Suprapubic skin (tissue), 4 donors: ENCODE data around the gene TNFAIP8L1. TPM values are rescaled to one million over a fixed set of nuclear protein-coding genes. Genes with fewer than 3 reads are reported as not detected.

ENCODE experiments used
- DNase-seq, 2 donors: peaks; one replicate each; pipeline ENCODE4 v3.0.0-alpha.2; 2019; ENCODE audit warnings: low spot score in 2 of 2
- H3K27ac ChIP-seq: fragments of 200-600 bp; sonication (generic); one replicate; pipeline ENCODE4 v1.5.1; 2019
- H3K27me3 ChIP-seq: fragments of 200-600 bp; sonication (generic); one replicate; pipeline ENCODE4 v1.5.1; 2019
- H3K36me3 ChIP-seq: fragments of 200-600 bp; sonication (generic); one replicate; pipeline ENCODE4 v1.5.1; 2019
- H3K4me1 ChIP-seq: fragments of 200-600 bp; sonication (generic); one replicate; pipeline ENCODE4 v1.5.1; 2019
- H3K4me3 ChIP-seq: fragments of 200-600 bp; sonication (generic); one replicate; pipeline ENCODE4 v1.5.1; 2019; ENCODE audit warnings: mild to moderate bottlenecking
- H3K9me3 ChIP-seq: fragments of 200-600 bp; sonication (generic); one replicate; pipeline ENCODE4 v1.5.1; 2019
- EP300 ChIP-seq: sonication (generic); formaldehyde crosslinking; IDR thresholded peaks from one replicate; pipeline ENCODE4 v1.6.1; 2017; ENCODE audit warnings: antibody characterized with exemption
- POLR2A ChIP-seq, 2 donors: fragments of 450-650 bp; IDR thresholded peaks; one replicate each; pipeline ENCODE4 v1.6.1; 2017; ENCODE audit warnings: antibody characterized with exemption in 2 of 2, mild to moderate bottlenecking in 2 of 2, moderate library complexity in 2 of 2
- POLR2AphosphoS5 ChIP-seq, 3 donors: sonication (generic); formaldehyde crosslinking; IDR thresholded peaks; one replicate each; pipeline ENCODE4 v1.6.1; 2017; ENCODE audit warnings: antibody characterized with exemption in 3 of 3
- WGBS: methylation state at CpG from one replicate; pipeline ENCODE4 v1.1.5; 2018; 5-methylcytosine and 5-hydroxymethylcytosine counted together
- total RNA-seq, 4 donors: library from RNA; depleted of rRNA; stranded (reverse); fragments of >200 nt; gene quantifications; one replicate each; pipeline ENCODE4 v1.1.0, GENCODE V29; 2016
- TF ChIP-seq, protein P1 (sequence below), 2 donors: fragments of 200-600 bp in 1 of 2; fragments of 450-650 bp in 1 of 2; sonication (generic) in 1 of 2; IDR thresholded peaks; one replicate each; pipeline ENCODE4 v1.5.1; 2016 to 2019; ENCODE audit warnings: antibody characterized with exemption in 2 of 2, mild to moderate bottlenecking in 1 of 2, moderate library complexity in 1 of 2

TNFAIP8L1 gene
- total RNA-seq, 4 donors from 2014 or later, result 4.8 to 8.3 (median 7.0) TPM

DNA sequence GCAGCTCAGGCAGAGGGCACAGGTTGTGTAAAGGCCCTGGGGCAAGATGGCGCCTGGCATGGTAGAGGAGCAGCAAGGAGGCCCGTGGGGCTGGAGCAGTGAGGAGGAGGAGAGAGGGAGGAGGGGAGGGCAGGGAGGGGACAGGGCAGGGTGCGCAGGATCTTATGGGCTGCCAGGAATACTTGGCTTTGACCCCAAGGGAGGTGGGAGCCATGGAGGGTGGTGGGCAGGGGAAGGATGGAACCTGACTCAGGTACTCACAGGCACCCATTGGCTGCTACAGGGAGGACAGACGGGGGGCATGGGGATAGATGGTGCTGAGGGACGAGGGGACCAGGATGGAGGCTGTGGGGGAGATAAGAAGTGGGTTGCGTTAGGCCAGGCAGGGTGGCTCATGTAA, 3.3 kb downstream of the TNFAIP8L1 start:
- Histone ChIP-seq H3K27ac (no peak overlapping the region), H3K36me3 (no peaks in the 10 kb centered on the region), H3K4me3 (no peak overlapping the region), H3K27me3 (no peaks in the 10 kb centered on the region), H3K4me1 (peaks cover 33% of the 10 kb centered on the region), H3K9me3 (no peaks in the 10 kb centered on the region)
- 81% methylated on average over 6 of the region's 6 CpGs for WGBS
- no peak for DNase-seq
- TF ChIP-seq, protein P1, sequence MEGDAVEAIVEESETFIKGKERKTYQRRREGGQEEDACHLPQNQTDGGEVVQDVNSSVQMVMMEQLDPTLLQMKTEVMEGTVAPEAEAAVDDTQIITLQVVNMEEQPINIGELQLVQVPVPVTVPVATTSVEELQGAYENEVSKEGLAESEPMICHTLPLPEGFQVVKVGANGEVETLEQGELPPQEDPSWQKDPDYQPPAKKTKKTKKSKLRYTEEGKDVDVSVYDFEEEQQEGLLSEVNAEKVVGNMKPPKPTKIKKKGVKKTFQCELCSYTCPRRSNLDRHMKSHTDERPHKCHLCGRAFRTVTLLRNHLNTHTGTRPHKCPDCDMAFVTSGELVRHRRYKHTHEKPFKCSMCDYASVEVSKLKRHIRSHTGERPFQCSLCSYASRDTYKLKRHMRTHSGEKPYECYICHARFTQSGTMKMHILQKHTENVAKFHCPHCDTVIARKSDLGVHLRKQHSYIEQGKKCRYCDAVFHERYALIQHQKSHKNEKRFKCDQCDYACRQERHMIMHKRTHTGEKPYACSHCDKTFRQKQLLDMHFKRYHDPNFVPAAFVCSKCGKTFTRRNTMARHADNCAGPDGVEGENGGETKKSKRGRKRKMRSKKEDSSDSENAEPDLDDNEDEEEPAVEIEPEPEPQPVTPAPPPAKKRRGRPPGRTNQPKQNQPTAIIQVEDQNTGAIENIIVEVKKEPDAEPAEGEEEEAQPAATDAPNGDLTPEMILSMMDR (IDR thresholded peaks at IDR 0.05), result no peak

DNA sequence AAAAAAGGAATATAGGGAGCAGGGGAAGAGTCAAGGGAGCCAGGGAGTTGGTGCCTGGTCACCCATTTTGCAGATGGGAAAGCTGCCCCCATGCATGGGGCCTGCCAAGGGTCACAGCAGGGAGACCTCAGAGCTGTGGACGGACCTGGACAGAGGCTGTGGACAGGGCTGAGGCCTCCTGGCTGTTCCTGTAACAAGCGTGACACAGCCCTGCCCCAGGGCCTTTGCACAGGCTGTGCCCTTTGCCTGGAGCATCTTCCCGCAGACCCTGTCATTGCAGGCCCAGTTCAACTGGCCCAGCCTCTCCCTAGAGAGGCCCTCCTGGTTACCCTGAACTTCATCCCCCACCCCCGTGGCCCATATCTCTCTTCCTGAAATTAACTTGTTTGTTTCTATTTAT, 6.4 kb downstream of the TNFAIP8L1 start:
- Histone ChIP-seq H3K4me1 (peaks cover 13% of the 10 kb centered on the region), H3K9me3 (no peaks in the 10 kb centered on the region), H3K27me3 (no peaks in the 10 kb centered on the region), H3K27ac (no peak overlapping the region), H3K4me3 (no peak overlapping the region), H3K36me3 (no peaks in the 10 kb centered on the region)
- TF ChIP-seq, protein P1 (IDR thresholded peaks at IDR 0.05), result no peak
- no peak for TF ChIP-seq EP300
- TF ChIP-seq POLR2A (IDR thresholded peaks at IDR 0.05), result no peak
- no peak for TF ChIP-seq POLR2AphosphoS5 (IDR thresholded peaks at IDR 0.05)
- WGBS, result 82% methylated on average over 4 of the region's 4 CpGs
- no peak for DNase-seq

GRCh38 chr19:4647676-4648644, 8.6 kb downstream of the TNFAIP8L1 start:
- peaks cover 5% of the 10 kb centered on the region for H3K4me1 ChIP-seq
- no peaks in the 10 kb centered on the region for H3K9me3 ChIP-seq
- TF ChIP-seq, protein P1 (IDR thresholded peaks at IDR 0.05), result no peak
- TF ChIP-seq POLR2A (IDR thresholded peaks at IDR 0.05) (no peak), EP300 (no peak), POLR2AphosphoS5 (IDR thresholded peaks at IDR 0.05) (no peak)
- H3K4me3 ChIP-seq, result no peak overlapping the region
- H3K36me3 ChIP-seq, result peaks cover 11% of the 10 kb centered on the region
- WGBS, result 80% methylated on average over 7 of the region's 20 CpGs
- no peaks in the 10 kb centered on the region for H3K27me3 ChIP-seq
- H3K27ac ChIP-seq, result no peak overlapping the region
- no peak for DNase-seq

- Histone ChIP-seq H3K9me3 (no peaks in the 10 kb centered on the region), H3K4me1 (peaks cover 5% of the 10 kb centered on the region), H3K4me3 (no peak overlapping the region), H3K36me3 (peaks cover 11% of the 10 kb centered on the region), H3K27ac (no peak overlapping the region), H3K27me3 (no peaks in the 10 kb centered on the region)
- TF ChIP-seq, protein P1 (IDR thresholded peaks at IDR 0.05), result no peak
- TF ChIP-seq POLR2A (IDR thresholded peaks at IDR 0.05) (no peak), POLR2AphosphoS5 (IDR thresholded peaks at IDR 0.05) (no peak), EP300 (no peak)
- WGBS, result 80% methylated on average over 2 of the region's 19 CpGs
- no peak for DNase-seq
These were observed 10.2 kb downstream of the TNFAIP8L1 start for GRCh38 chr19:4649392-4650047.

DNA sequence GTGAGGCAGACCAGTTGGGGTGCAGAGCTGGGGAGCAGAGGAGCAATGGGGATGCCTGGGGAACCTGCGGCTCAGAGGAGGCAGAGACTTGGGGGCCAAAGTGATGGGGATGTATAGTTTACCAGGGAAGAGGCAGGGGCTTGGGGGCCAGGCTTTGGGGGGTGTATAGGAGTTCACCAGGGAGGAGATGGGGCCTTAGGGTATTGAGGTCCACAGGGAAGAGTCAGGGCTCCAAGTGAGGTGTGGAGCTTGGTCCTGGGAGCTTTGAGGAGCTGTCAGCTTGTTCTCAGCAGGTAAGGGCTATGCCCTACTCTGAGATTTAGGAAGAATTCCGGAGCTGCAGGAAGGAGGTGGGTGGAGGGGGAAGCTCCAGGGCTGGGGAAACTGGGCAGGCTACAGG, 10.8 kb downstream of the TNFAIP8L1 start:
- WGBS, result 79% methylated on average over 2 of the region's 2 CpGs
- Histone ChIP-seq H3K9me3 (no peaks in the 10 kb centered on the region), H3K27me3 (no peaks in the 10 kb centered on the region), H3K4me1 (peaks cover 5% of the 10 kb centered on the region), H3K4me3 (no peak overlapping the region), H3K27ac (no peak overlapping the region), H3K36me3 (peaks cover 16% of the 10 kb centered on the region)
- no peak for DNase-seq
- TF ChIP-seq, protein P1 (IDR thresholded peaks at IDR 0.05), result no peak
- TF ChIP-seq POLR2A (IDR thresholded peaks at IDR 0.05) (no peak), POLR2AphosphoS5 (IDR thresholded peaks at IDR 0.05) (no peak), EP300 (no peak)
